Stimulated activated CD8-positive, alpha-beta memory T cell treated with anti-CD3 and anti-CD28 coated beads, Interleukin-12 subunit alpha, Interleukin-12 subunit beta, amount 100 ng/mL, for 4 hours (primary cell): ENCODE data around the gene LPCAT3.

Experiments
- DNase-seq: peaks from one replicate; pipeline ENCODE4 v3.0.0-alpha.2; 2020; ENCODE audit warnings: low read depth

The LPCAT3 gene

DNA sequence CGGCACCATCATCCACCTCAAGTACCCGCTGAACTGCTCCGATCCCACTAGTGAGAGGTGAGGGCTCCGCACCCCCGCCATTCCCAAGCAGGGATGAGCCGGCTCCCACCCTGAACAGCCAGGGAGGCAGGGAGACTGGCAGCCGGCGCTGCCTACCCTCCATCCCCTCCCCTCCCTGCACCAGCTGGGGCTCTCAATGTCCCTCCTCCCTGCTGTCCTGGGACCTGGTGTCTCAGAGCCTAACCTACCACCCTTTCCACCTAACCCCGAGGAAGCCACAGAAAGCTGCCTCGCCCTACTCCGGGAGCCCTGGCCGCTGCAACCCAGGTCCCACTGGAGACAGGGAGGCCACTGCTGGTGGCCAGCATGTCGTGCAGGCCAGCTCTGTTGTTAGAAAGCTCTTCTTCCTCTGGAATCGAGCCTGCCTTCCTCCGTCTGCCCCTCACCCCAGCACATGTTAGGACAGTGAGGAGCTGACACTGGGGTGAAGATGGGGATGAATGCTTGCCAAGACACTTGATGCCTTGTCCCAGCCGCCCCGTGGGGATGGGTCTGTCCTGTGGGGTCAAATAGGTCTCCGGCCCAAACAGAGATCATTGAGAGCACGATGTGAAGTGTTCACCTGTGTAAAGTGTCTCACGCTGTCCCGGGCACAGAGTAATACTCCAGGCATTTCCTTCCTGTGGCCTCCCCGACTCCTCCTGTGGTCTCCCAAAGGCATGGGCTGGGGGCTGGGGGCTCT is 66.0 kb downstream of the LPCAT3 start:
- DNase-seq = no peak

DNA sequence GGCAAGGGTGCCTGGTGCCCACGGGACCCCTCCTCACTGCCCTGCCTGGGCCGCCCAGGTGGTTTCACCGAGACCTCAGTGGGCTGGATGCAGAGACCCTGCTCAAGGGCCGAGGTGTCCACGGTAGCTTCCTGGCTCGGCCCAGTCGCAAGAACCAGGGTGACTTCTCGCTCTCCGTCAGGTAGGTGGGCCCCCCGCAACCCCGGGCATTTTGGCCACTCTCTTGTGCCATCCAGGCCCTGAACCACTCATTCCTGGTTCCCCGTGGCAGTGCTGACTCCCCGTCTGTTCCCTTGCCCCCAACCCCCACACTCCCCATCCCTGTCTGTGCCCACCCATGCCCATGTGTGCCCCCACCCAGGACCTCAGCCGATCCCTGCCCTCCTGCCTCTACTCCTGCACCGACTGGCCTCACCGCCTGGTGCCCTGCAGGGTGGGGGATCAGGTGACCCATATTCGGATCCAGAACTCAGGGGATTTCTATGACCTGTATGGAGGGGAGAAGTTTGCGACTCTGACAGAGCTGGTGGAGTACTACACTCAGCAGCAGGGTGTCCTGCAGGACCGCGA is 66.6 kb downstream of the LPCAT3 start:
- DNase-seq = no peak

DNA sequence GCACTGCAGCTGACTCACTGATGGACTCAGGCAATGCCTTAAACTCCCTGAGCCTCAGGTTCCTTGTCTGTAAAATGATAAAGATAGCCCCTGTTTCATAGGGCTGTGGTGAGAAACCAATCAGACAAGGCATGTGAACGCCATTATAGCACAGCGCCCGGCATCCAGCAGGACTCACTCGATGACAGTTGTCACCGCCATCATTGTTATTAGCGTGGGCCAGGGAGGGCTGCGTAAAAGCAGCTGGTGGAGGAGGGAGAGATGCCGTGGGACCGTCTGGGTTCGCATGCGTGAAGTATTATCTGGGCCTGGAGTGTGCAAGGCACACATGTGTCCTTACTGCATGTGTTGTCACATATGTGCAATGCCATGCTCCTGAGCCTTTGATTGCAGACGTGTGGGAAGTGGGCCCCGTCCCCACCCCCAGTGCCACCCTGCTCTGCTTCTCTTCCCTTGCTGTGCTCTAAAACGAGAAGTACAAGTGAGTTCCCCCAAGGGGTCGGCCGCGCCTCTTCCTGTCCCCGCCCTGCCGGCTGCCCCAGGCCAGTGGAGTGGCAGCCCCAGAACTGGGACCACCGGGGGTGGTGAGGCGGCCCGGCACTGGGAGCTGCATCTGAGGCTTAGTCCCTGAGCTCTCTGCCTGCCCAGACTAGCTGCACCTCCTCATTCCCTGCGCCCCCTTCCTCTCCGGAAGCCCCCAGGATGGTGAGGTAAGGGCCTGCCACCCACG is 67.3 kb downstream of the LPCAT3 start, which contains the start of gene PTPN6:
TSS of gene PTPN6 (plus strand) at position 546 of the 730 bp plus-strand sequence. CDS start at position 703, 157 bp downstream.
- peak; percentile 65 for DNase-seq

DNA sequence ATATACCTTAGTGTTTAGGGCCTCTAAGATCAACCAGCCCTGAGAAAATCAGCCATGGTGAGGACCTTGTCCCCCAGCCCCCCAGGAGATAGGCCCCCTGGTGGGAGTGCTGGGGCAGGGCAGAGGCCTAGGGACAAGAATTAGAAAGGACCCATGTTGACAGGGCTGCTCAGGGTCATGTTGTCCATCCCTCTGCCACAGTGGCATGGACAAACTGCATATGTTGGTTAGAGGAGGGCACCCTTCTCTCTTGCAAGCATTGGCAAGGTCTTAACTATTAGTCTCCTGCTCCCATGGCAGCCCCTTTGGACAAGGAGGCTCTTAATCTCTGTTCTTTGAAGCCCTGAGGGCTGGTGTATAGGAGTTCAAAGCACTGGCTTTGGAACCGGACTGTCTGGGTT is 67.9 kb downstream of the LPCAT3 start:
- no peak for DNase-seq

DNA sequence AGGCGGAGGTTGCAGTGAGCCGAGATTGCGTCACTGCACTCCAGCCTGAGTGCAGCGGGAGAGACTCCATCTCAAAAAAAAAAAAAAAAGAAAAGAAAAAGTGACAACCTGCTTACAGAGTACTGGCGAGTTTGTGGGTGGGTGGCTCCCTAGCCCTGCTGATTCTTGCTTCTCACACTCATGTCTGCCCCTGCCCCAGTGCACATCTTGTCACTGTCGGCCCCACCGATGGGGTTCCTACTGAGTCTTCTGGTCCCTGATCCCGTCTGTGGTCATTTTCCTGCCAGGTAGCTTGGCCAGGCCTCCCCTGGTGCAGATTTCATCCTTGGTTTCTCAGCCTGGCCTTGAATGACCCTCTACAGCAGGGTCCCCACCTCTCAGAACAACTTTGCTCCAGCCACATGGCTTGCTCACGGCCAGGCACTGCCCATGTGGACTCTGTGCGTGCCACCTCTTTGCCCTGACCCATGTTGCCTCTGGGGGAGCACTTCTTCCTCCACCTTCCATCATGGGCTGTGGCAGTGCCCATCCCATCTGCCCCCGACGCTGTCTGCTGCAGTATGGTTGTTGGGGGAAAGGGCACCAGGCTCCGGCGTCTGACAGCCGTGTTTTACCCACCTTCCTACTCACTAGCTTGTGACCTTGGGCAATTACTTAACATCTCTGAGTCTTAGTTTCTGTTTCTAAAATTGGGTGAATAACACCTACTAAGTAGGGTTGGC is 69.2 kb downstream of the LPCAT3 start:
- DNase-seq = no peak

DNA sequence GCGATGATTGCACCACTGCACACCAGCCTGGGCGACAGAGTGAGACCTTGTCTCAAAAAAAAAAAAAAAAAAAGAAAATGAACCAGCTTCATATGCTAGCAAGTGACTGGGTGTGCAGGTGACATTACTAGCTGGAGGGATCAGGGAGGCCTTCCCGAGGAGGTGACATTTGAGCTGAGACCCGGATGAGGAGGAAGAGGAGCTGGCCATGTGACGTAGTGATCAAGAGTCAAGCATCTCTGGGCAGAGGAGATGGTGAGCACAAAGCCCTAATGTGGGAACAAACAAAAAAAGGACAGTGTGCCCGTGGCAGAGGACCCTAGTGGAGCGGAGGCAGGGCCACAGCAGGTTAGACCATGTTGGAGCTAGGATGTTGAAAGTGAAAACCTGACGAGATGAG is 70.7 kb downstream of the LPCAT3 start:
- DNase-seq = no peak

DNA sequence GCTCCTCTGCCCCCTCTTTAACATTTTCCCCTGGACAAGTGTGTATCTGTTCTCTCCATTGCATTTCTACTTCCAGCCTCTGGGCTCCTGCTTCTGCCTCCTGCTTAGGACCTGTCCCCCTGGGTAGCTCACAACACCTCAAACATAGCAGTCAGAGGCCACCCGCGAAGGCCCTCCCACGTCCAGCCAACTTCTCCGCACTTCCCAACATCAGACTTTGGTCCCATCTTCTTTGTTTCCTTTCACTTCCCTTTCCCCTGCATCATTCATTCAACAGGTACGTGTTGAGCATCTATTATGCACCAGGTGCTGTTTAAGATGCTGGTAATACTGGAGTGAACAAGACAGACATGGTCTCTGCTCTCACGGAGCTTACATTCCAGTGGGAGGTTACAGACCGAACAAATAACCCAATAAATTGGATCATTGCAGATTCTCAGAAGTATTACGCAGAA is 71.3 kb downstream of the LPCAT3 start:
- DNase-seq = no peak

DNA sequence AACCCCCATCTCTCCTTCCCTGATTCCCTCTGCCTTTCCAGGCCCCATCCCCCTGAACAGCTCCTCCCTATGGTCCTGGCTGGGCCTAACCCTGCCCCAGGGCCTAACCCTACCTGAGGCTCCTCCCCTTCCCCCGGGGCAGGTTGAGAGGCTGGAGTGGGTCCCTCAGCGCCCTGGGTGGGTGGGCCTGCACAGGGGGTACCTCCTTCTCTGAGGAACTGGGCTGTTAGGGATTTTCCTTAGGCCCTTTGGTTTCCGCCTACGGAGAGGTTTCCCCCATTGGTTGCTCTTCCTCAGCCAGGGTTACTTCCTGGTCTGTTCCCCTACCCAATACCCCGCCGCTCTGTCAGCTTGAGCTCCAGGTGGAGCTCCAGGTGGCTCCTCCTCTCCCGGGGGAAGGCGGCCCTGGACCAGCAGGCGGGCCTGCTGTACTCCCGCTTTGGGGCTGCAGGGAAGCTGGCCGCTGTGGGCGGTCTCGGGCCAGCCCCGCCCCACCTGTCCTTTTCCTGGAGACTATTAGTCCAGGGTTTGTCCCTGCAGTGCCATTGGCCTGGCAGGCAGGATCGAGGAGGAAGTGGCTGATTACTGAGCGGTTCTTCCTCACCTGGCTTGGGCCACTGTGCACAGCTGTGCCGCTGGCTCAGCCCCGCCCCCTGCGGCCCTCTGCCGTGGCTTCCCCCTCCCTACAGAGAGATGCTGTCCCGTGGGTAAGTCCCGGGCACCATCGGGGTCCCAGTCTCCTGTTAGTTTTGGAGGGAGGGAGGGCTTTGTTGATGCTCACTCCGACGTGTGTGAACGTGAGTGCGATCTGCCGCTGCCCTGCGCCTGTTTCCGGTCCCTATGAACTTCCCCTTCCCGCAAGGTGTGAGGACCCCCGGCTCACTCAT is 72.0 kb downstream of the LPCAT3 start:
- DNase-seq = peak; percentile 43

DNA sequence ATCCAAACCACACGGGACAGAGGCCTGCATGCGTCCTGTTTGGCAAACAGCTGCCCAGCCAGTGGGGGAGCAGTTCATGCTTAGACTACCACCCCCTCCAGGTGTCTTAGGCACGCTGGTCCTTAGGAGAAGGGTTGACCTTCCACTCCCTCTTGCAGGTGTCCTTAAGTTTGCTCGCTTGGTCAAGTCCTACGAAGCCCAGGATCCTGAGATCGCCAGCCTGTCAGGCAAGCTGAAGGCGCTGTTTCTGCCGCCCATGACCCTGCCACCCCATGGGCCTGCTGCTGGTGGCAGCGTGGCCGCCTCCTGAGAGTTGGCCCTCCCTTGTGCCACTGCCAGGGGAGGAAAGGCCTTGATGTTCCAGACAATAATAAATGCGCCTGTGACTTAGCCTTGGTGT is 72.7 kb downstream of the LPCAT3 start:
- no peak for DNase-seq

DNA sequence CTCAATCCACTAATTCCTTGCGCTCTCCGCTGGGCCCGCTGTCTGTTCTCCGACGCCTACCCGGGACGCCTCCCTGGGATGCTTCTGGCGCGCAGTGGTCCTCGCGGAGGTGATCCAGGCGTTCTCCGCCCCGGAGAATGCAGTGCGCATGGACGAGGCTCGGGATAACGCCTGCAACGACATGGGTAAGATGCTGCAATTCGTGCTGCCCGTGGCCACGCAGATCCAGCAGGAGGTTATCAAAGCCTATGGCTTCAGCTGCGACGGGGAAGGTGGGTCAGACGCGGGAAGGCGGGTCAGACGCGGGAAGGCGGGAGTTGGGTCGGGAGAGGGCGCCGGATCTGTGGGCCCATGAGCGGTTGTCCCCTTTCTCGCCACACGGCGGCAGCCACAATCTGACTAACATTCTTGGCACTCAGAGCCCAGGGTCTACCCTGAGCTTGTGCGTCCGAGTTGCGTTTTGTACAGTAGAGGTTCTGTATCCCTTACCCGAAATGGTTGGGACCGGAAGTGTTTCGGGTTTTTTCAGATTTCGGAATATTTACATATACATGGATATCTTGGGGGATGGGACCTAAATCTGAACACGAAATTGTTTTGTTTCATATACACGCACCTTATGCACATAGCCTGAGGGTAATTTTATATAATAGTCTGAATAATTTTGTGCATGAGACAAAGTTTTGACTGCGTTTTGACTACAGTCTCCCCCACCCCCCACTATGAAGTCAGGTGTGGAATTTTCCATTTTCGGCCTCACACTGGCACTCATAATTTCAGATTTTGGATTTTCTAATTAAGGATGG is 73.7 kb downstream of the LPCAT3 start:
- DNase-seq = peak; percentile 71

DNA sequence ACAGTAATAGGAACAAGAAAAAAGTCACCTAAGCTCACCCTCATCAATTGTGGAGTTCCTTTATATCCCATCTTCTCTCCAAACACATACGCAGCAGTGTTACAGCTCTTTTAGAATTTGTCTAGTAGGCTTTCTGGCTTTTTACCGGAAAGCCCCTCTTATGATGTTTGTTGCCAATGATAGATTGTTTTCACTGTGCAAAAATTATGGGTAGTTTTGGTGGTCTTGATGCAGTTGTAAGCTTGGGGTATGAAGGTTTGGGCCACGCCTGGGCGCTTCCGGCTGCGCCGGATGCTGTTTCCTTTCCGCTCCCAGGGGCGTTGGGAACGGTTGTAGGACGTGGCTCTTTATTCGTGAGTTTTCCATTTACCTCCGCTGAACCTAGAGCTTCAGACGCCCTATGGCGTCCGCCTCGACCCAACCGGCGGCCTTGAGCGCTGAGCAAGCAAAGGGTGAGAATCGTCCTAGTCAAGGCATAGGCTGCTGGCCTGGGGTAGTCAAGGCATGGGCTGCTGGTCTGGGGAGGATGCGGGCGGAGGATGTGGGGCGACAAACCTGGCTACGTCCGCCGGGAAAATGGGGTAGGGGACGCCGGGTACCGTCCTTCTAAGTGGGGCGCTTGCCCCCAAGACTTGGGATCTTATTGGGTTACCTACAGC is 74.4 kb downstream of the LPCAT3 start, which contains the start of the genes C12orf57 and RNU7-1:
TSS of gene C12orf57 (plus strand) at position 301 of the 659 bp plus-strand sequence. CDS start at position 401, 100 bp downstream.
TSS of gene RNU7-1 (plus strand) at position 95 of the 659 bp plus-strand sequence.
- DNase-seq = peak; percentile 50

DNA sequence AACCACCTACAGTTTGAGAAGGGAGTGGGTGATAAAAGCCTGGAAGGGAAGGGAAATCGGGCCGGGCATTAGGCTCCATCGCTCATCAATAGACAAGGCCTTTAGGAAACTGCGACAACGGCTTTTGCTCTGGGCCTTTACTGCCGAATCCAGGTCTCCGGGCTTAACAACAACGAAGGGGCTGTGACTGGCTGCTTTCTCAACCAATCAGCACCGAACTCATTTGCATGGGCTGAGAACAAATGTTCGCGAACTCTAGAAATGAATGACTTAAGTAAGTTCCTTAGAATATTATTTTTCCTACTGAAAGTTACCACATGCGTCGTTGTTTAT is 74.9 kb downstream of the LPCAT3 start:
- DNase-seq = peak; percentile 32

DNA sequence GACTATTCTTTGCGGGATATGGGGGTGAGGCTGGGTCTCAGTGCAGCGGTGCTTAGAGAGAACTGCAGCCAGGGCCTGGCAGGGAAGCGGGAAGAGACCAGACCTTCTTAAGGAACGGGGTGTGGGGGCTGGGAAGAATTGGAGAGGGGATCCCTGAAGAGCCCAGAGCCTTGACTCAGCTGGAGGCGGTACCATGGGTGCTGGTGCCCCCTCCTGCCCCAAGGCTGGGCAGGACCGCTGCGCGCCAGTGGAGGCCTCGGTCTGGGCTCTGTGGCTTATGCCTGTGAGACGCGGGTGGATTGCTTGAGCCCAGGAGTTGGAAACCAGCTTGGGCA is 76.0 kb downstream of the LPCAT3 start:
- no peak for DNase-seq

DNA sequence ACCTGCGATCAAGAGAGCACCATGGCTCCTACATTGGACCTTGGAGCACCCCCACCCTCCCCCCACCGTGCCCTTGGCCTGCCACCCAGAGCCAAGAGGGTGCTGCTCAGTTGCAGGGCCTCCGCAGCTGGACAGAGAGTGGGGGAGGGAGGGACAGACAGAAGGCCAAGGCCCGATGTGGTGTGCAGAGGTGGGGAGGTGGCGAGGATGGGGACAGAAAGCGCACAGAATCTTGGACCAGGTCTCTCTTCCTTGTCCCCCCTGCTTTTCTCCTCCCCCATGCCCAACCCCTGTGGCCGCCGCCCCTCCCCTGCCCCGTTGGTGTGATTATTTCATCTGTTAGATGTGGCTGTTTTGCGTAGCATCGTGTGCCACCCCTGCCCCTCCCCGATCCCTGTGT is 76.5 kb downstream of the LPCAT3 start:
- no peak for DNase-seq

DNA sequence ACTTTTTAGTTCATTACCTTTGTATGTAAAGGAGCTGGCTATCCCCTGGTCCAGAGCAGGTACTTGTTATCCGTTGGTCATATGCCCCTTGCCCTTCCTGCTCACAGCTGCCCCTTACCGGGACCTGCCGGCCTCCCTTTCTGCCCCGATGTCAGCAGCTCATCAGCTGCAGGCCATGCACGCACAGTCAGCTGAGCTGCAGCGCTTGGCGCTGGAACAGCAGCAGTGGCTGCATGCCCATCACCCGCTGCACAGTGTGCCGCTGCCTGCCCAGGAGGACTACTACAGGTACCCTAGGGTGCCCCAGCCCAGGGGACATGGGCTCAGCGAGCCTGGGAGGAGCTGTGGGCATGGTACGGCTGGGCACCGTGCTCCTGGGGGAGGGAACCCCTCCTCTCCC is 77.0 kb downstream of the LPCAT3 start:
- DNase-seq = no peak

DNA sequence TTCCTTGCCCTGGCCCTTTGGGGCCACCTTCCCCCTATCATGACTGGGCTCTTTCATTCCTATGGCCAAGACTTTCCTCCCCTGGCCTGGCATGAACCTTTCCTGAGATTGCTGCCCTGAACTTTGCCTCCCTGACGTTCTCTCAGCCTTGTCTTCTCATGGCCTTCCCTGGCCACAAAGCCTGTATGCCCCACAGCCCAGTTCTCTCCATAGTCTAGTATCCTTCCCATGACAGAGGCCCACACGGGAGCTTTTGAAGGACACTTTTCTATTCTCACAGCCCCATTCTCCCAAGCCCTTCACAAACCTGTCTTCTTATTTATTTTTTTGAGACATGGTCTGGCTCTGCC is 79.1 kb downstream of the LPCAT3 start:
- no peak for DNase-seq

DNA sequence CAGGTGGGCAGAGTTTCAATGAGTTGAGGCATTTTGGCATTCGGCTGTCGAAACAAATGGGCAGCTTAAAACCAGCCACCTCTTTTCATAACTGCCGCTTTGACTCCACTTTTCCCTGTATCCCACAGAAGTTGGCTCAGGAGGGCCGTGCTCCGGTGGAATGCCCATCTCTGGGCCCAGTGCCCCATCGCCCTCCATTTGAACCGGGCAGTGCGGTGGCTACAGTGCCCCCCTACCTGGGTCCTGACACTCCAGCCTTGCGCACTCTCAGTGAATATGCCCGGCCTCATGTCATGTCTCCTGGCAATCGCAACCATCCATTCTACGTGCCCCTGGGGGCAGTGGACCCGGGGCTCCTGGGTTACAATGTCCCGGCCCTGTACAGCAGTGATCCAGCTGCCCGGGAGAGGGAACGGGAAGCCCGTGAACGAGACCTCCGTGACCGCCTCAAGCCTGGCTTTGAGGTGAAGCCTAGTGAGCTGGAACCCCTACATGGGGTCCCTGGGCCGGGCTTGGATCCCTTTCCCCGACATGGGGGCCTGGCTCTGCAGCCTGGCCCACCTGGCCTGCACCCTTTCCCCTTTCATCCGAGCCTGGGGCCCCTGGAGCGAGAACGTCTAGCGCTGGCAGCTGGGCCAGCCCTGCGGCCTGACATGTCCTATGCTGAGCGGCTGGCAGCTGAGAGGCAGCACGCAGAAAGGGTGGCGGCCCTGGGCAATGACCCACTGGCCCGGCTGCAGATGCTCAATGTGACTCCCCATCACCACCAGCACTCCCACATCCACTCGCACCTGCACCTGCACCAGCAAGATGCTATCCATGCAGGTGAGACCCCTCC is 79.7 kb downstream of the LPCAT3 start:
- DNase-seq = no peak

DNA sequence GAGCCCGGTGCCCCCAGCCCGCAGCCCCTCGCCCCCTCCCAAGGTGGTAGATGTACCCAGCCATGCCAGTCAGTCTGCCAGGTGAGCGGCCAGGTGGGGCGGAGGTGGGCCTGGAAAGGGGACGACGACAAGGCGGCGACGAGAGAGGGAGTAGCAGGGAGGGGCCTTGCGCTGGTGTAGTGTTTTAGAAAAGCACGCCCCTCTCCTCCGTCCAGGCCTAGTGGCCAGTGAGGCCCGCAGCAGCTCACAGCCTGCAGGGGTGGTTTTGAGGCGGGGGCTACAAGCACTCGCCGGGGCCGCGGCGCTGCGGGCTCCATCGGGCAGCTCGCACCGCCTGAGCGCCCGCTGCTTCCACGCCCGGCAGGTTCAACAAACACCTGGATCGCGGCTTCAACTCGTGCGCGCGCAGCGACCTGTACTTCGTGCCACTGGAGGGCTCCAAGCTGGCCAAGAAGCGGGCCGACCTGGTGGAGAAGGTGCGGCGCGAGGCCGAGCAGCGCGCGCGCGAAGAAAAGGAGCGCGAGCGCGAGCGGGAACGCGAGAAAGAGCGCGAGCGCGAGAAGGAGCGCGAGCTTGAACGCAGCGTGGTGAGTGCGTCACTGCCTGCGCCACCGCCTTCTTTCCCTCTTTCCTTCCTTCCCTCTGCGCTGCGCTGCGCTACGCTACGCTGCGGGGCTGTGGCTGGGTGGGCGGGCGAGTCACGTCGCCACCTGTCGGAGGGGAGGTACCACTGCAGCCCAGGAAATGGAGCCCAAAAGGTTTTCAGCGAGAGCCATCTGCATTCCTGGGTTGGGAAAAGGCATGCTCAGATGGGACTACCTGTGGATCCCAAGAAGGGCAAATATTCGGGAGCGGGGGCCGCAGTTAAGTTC is 80.6 kb downstream of the LPCAT3 start:
- peak; percentile 87 for DNase-seq
